ENCODE measurements around the gene TSC22D2.
A peak's percentile ranks its signal among the peaks of the same experiment; 100 is the strongest.
"Not testable (repeated sequence)": the region's sequence is repeated elsewhere in the genome, so short reads cannot be mapped to it uniquely, and the experiment has no call there.

The TSC22D2 gene

DNA sequence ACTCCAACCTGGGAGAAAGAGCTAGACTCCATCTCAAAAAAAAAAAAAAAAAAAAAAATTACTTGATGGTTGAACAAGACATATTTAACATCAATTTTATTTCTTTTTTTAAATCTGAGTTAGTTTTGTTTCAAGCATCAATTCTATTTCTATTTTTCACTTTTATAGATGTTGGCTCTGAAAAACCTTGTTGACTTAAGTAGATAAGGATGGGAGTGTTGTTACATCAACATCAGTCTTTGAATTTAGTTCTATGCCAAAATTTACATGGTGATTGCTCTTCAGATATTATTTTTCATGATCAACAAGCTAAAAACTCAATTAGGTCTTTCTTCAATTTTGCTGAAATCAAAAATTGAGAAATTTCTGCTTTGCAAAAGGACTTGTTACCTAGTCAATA, 71.3 kb downstream of the TSC22D2 start:
- no peak for DNase-seq

DNA sequence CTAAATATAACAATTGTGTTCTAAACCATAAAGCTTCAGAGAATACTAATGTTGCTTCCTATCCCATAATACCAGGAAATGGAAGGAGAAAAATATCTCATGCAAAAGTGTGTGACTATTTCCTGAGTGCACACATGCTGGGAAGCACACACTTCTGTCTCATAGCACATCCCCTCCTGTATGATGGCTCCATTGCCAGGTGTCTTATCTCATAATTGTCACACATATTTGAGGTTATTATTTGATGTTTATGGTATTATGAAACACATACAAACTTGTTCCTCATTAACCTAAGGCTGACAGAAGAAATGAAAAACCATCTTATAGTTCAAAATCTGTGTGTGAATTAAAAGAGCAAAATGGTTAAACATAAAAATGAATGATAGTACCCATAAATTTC, 72.8 kb downstream of the TSC22D2 start:
- DNase-seq, result no peak

DNA sequence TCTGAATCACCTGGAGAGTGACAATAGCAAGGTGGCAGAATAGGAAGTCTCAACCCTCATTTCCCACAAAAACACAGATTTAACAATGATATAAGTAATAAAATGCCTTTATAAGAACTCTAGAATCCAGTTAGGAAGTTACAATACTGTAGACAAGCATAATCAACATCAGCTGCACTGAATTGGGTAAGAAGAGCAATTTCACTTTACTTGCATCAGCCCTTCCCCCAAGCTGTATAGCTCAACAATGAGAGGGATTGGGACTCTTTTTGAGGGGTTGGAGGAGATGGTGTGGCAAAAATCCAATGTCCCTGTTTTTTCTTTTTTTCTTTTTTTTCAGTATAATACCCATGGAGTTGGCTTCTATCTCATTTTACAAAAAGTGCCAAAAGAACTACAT, 75.1 kb downstream of the TSC22D2 start:
- no peak for DNase-seq

DNA sequence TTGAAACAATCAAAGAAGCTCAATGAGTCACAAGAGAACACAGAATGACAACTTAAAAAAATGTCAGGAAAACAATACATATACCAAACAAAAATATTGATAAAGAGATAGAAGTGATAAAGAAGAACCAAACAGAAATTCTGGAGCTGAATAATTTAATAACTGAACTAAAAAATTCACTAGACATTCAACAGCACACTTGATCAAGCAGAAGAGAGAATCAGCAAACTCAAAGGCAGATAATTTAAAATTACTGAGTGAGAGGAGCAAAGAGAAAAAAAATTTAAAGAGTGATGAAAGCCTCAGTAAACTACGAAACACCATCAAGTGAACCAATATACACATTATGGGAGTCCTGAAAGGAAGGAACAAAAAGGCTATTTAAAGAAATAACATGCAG, 76.3 kb downstream of the TSC22D2 start:
- no peak for DNase-seq

DNA sequence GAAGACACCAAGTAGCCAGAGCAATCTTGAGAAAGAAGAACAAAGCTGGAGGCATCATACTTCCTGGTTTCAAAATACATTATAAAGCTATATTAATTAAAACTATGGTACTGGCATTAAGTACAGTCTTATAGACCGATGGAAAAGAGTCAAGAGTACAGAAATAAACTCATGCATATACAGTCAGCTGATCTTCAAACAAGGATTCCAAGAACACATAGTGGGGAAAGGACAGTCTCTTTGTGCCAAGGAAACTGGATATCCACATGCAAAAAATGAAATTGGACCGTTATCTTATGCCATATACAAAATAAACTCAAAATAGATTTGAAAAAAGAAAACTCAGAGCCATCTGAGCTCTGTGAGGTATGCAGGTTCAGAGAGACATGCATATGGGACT, 80.8 kb downstream of the TSC22D2 start:
- no peak for DNase-seq

DNA sequence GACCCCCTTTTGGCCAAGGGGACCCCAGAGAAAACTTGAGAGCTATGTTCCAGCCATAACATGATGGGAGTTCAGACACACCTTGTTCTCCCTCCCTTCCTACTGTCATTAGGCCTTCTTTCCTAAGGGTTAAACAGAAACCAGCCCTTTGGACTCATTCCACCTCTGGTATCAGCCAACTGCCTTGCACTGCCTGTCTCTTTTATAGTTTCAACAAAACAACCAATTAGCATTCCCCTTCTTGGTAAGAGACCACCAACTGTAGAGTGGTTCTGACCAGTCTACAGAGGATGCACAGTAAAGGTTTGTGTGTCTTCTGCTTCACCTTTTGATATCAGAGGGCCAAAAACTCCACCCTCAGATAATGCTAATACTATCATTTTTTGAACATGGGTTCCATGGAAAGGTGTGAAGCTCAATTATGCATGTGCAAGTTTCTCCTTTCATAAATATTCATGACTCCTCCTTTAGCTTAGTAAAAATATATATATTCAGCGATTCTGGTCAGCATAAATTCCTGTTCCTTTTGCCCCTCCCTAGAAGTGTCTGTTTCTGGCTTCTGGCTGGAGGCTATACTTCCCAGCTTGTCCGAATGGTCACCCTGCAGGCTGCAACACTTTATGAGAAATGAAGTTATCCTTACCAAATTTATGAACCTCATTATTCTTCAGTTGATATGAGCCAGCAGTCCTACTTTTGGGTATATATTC, 82.3 kb downstream of the TSC22D2 start:
- no peak for DNase-seq

DNA sequence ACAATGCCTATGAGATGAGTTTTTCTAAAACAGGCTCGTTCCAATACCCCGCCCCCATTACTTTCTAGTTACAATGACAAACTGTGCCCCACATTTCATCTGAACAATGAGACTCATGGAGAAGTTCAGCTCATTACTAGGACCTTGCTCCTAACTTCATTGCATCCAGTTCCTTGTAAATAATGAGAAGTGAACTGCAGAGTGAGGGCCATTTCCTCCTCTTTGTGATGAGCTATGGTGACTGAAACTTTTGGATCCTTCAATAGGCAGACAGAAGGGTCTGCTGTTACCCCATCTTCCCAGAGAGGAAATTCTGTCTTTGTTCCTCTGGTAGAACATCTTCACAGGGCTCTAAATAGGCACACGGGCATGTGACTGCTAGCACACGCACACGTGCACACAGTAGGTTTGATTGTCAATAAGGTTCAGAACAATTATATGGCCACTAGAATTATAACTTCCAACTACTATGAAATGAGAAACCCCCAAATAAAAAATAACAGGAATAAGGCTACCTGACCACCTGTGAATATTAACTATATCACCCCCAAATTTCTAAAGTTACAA, 86.4 kb downstream of the TSC22D2 start:
- DNase-seq, result no peak

DNA sequence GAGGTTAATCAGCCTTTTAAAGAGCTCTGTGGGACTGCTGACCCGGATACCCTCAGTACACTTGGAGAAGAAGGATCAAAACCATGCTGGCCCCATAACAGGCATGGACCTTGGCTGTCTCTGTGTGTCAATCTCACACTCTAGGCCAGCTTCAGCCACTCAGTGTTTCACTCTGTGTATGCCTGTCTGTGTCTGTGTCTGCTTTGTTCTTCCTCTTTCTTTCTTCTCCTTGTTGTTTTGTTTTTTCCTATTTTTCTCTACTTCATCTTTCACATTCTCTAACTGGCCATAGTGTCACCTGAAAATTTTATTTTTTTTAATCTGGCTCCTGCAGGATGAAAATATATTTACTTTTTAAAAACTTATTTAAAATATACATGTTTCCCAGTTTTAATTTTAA, 87.1 kb downstream of the TSC22D2 start:
- peak in 1 of 56 donors; percentile 2 for DNase-seq

DNA sequence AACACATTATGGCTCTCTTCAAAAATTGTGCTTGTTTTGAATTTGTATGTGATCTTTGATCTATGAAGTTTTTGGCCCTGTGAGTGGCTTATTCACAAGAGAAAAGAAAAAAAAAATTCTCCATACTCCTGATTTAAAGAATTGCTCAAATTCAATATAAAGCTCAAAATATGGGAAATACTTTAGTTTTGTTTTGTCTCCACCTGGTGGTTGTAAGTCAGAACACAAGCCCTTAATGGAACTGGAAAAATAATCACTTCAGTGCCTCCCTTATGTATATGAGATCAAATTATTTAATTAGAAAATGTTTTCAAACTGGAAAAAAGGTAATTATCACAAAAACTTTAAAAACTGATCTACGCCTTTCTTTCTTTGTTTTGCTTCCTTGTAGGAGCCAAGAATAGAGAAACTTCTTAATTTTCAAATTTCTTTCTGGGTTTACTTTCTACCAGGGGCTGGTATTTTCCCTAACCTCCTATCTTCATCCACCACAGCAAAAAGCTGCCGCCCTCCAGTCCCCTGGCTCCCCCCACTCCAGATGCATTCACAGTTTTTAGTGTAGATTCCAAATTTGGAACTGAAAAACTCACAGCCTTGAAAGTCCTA, 87.6 kb downstream of the TSC22D2 start:
- DNase-seq, result peak in 2 of 56 donors; percentile 13 to 57

DNA sequence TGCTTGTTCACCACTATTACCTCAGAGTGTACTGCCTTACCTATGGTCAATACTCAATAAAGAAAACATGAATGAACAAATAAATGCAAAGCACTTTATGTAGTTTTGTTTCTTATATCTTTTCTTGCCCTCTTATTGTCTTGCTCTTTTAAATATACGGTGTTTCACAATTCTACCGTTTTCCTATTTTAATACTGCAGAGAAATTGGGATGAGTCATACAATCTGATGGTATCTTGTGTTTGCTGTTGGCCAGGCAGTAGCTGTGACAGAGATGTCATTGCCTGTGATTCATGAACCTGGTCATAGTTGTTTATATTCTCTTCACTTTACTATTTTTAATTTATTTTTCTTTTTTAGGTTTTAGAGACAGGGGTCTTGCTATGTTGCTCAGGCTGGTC, 89.9 kb downstream of the TSC22D2 start:
- DNase-seq, result no peak

DNA sequence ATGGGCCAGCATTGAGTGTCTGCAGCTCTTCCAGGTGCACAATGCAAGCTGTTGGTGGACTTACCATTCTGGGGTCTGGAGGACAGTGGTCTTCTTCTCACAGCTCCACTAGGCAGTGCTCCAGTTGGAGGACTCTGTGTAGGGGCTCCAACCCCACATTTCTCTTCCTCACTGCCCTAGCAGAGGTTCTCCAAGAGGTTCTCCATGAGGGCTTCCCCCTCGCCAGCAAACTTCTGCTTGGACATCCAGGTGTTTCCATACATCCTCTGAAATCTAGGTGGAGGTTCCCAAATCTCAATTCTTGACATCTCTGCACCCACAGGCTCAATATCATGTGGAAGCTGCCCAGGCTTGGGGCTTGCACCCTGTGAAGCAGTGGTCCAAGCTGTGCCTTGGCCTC, 92.9 kb downstream of the TSC22D2 start:
- DNase-seq, result not testable (repeated sequence)

DNA sequence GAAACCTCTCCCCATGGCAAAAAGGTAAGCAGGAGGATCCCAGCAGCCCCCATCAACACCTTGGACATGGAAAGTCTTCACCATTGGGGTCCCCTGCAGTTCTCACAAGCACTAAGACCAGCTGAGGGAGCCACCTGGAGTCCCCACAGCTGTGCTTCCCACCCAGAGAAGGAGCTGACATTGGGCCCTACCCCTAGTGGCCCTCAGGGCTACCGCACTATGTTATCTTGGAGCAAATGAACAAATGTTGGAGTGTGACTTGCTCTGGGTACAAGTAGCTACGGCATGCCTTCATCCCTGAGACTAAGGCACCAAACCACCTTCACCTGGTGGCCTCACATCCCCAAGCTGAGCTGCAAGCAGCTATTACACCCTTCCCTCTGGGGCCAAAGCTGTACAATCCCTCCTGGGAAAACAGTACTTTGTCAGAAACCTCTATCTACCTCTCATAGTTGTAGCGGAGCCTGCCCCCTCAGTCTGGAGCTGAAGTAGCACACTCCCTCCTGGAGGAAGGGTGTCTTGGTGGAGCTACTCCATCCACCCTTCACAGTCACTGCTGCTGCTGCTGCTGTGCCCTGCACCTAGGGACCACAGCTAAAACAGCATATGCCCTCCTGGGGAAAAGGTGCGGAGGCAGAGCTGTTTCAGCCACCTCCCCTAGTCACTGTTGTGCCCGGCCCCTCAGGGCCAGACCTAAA, 95.5 kb downstream of the TSC22D2 start:
- no peak for DNase-seq

DNA sequence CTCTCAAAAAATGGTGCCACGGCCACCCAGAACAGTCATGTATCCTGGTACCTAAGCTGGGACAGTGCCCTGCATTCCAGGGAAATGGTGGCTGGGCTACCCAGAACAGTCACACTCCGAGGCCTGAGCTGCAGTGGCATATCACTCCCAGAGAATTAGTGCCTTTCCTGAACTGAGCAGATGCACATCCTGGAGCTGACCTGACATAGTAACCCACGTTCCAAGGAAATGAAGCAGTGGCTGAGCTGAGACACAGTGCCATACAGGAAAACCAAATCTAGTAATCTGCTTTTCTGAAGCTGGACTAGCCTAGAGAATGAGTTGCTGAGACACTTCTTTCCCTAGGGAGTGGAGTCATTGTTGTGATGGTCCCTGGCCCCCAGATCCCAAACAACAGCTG, 96.4 kb downstream of the TSC22D2 start:
- DNase-seq, result no peak

DNA sequence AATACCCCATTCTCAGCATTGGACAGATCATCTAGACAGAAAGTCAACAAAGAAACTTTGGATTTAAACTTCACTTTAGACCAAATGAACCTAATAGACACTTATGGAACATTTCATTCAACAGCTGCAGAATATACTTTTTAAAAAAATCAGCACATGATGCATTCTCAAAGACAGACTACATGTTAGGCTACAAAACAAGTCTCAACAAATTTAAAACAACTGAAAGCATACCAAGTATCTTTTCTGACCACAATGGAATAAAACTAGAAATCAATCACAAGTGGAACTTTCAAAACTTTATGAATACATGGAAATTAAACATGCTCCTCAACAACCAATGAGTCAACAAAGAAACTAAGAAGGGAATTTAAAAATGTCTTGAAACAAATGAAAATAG, 100.3 kb downstream of the TSC22D2 start:
- DNase-seq, result no peak

DNA sequence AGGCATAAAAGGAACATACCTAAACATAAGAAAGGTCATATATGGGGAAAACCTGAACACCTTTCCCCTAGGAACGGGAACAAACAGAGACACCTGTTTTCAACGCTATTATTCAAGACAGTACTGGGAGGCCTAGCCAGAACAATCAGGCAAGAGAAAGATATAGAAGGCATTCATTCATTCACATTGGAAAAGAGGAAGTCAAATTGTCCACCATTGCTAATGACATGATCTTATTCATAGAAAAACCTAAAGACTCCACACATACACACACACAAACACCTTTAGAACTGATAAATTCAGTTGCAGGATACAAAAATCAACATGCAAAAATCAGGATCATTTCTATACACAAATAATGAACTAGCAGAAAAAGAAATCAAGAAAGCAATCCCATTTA, 101.7 kb downstream of the TSC22D2 start:
- no peak for DNase-seq

DNA sequence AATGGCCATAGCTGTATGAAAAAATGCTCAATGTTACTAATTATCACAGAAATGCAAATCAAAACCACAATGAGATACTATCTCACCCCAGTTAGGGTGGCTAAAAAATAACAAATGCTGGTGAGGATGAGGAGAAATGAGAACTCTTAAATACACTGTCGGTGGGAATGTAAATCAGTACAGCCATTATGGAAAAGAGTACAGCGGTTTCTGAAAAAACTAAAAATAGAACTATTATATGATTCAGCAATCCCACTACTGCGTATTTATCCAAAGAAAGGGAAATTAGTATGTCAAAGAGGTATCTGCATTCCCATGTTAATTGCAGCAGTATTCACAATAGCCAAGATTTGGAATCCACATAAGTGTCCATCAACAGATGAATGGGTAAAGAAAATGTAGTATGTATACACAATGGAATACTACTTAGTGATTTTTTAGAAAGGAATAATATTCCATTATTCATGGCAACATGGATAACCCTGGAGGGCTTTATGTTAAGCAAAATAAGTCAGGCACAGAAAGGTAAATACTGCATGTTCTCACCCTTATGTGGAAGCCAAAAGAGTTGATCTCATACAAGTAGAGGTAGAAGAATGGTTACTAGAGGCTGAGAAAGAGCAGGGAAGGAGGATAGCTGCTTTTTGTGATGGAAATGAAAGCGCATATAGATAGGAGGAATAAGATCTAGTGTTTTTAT, 103.2 kb downstream of the TSC22D2 start:
- no peak for DNase-seq

DNA sequence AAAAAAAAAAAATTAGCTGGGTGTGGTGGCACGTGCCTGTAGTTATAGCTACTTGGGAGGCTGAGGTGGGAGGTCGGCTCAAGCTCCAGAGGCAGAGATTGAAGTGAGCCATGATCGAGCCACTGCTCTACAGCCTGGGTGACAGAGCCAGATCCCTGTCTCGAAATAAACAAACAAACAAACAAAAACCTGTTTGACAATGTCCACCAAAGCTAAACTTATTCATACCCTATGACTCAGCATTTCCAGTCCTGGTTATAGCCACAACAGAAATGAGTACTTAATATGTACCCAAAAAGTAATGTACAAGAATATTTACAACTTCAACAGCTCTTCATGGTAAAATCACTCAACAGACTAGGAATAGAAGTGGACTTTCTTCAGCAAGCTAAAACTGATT, 107.1 kb downstream of the TSC22D2 start:
- no peak for DNase-seq
